ENCODE measurements around the gene SMTNL2.

Gene SMTNL2

DNA sequence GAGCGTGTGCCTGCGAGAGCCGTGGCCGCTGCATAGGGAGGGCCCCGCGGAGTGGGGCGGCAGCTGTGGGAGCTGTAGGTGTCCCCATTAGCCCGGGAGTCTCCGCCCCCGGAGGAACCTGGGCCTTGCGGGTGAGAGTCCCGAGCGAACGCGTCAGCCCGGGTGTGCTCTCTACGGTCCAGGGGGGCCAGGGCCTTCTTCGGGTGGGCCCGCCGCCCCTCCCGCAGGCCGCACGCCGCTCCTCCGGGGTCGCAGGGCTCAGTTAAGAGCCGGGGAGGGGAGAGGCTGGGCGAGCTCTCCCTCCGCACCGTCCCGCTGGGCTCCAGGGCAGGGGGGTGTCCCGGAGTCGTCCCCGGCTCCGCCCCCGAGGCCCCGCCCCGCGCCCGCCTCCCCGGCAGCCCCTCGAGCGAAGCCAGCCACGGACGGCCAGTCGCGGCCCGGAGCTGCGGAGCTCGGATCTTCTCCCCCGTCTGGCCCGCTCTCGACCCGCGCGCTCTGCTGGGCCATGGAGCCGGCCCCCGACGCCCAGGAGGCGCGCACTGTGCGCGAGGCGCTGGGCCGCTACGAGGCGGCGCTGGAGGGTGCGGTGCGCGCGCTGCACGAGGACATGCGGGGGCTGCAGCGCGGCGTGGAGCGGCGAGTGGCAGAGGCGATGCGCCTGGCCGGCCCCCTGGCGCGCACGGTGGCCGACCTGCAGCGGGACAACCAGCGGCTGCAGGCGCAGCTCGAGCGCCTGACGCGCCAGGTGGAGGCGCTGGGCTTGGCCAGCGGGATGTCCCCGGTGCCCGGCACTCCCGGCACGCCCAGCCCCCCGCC is at the start of gene SMTNL2:
TSS of gene SMTNL2 (plus strand) at position 429 of the 816 bp plus-strand sequence. CDS start at position 506, 77 bp downstream.
- DNase-seq (ENCODE audit: low spot score), result no peak

DNA sequence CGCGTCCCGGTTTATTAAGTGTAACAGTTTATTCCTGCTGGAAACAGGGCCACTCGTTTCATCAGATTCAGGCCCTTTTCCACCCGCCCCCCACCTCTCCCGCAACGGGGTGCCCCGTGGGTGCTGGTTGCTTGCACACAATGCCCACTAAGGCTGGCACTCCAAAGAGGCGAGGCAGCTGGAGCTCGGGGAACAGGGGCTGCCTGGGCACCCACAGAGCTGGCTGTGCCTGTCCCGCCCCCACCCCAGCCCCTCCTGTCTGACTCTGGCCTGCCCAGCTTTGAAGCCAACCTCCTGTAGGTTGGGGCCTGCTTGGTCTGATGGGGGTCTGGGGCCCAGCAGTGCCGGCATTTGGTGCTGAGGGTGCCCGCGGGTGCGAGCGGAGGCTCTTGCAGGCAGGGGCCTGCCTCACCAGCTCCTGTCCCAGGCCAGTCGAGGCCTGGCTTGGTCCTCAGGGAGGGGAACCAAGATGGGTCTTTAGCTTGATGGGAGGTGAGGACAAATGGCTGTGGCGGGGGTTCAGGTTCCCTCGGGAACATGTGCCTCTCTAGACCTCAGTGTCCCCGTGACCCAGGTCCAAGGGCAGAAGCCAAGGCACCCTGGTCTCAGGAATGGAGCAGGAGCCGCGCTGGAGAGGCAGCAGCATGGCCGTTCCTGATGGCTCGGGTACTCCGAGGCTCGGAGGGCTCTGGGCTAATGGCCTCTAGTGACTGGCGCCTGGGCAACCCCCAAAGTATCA is 49.2 kb upstream of the SMTNL2 start:
- no peak for DNase-seq (ENCODE audit: low spot score)

DNA sequence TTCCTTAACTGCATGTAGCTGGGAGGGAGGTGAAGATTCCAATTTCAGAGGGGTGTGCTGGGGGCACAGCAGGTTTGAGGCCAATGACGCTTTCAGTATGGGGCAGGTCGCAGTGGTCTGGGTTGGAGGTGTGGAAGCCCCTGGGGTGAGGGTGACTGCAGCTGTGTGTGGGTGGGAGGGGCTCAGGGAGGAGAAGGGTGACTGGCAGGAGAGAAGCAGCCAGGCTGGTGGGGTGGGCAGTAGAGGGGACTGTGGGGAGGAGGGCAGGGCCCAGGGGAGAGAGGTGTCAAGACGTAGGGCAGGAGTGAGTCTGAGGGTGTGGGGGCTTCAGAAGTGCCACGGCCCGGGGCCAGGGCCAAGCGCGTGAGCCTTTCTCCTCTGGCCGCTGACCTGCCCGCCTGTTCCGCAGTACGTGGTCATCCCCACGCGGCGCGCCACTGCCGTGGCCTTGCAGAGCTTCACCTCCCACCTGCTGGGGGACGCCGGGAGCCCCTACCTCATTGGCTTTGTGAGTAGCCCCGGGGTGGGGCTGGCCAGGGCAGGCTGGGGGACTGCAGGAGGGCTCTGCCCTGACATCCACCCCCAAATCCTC is 48.6 kb upstream of the SMTNL2 start:
- no peak for DNase-seq (ENCODE audit: low spot score)

DNA sequence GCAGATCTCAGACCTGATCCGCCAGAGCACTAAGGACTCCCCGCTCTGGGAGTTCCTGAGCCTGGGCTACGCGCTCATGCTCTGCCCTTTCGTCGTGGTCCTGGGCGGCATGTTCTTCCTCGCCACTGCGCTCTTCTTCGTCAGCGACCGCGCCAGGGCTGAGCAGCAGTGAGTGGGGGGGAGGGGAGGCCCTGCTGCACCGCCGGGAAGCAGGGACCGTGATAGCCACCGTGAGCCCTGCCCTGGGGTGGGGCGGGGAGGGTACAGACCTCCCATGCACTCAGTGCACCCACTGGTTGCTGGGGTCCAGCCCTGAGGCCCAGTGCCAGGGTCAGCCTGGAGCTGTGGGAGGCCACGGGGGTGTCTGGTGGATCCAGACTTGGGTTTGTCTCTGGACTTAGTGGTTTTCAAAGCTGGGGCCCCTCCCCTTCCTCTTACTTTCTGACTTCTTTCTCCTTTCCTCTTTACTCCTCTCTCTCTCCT is 48.0 kb upstream of the SMTNL2 start:
- DNase-seq (ENCODE audit: low spot score), result no peak

- DNase-seq (ENCODE audit: low spot score), result no peak
Observed at GRCh38 chr17:4536742-4537411, 47.5 kb upstream of the SMTNL2 start.

- DNase-seq (ENCODE audit: low spot score), result no peak
Observed at GRCh38 chr17:4537451-4538235, 46.7 kb upstream of the SMTNL2 start.

DNA sequence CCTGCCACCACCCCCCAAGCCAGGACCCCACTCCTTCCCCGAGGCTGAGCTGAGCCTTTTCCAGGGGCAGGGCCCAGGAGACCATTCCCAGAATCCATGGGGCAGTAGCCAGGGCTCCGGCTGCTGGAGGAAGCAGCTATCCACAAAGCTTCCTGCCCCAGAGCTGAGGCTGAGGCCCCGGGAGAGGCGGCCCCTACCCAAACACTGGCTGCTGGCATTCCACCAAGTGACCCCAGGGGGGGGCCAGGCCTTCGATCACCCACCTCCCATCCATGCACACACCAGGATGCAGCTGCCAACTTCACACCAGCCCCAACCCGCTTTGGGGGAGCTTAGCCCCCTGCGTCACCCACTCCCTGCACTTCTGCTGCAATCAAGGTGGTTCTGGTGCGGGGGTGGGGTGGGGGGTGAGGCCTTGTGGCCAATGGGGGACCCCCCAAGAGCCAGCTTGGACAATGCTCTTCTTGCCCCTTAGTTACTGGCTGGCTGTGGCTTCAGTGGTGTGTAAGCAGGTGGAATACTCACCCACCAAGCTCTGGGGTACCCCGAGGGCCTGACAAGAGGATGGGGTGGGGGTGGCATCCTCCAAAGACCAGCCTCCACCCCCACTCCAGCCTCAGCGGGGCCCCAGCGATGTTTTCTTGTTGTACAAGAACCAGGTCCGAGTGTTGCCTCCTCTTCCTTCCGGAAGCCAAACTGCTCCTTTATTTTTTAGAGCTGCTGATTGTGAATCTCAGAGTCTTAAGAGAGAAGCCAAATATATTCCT is 45.9 kb upstream of the SMTNL2 start:
- DNase-seq (ENCODE audit: low spot score), result no peak

- DNase-seq (ENCODE audit: low spot score), result no peak
Observed at GRCh38 chr17:4539025-4539424, 45.3 kb upstream of the SMTNL2 start.

DNA sequence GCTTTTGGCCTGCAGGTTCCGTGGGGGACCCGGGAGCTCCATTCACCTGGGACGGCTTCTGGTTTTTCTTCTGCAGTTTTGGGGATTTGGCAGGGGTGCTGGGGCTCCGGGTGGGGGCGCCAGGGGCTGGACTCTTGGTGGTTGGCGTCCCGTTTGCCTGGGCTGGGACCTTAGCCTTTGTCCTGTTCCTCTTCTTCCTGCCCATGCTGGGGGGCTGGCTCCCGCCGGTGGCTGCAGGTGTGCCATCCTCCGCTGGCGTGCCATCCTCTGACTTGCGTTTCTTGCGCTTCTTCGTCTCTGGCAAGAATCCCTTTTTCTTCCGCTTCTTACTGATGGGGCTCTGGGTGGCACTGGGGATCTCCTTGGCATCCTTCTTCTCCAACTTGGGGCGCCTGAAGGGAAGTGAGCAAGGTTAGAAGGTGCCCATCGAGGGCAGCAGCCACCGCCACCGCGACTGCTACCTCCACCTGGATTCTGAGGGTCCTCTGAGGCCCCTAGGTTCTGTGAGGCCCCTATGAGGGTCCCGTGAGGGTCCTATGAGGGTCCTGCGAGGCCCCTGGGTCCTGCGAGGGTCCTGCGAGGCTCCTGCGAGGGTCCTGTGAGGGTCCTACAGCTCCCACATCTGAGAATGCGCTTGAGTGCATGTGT is 44.6 kb upstream of the SMTNL2 start:
- DNase-seq (ENCODE audit: low spot score), result no peak

- no peak for DNase-seq (ENCODE audit: low spot score)
Observed at GRCh38 chr17:4540224-4540651, 44.1 kb upstream of the SMTNL2 start.

DNA sequence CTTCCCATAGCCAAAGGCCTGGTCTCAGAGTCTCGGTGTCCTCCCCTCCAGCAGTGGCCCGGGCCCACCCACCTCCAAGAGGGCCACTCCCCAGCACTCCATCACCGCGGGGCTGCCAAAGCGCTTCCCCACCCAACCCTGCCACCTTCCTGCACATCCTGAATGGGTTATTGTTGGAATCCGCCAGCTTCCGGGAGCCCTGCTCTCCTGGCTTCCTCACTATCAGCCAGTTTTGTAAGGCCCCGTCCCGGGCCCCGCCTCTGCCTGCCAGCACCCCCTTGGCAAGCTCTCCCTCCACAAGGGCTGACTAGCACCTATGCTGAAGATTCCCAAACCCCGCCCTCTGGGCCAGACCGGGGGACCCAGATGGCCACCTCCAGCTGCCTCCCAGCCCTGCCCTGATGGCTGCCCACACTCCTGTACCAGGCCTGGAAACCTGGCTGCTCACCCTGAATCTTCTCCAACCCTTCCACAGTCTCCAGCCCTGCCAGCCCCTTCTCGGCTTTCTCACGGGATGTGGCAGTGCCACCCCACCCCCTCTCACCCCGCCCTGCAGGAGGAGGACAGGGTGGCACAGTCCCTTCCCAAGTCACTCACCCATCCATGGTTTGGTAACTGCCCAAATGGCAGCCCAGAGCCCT is 43.5 kb upstream of the SMTNL2 start:
- DNase-seq (ENCODE audit: low spot score), result peak; percentile 64

GRCh38 chr17:4541328-4542002 is 42.9 kb upstream of the SMTNL2 start:
- no peak for DNase-seq (ENCODE audit: low spot score)

DNA sequence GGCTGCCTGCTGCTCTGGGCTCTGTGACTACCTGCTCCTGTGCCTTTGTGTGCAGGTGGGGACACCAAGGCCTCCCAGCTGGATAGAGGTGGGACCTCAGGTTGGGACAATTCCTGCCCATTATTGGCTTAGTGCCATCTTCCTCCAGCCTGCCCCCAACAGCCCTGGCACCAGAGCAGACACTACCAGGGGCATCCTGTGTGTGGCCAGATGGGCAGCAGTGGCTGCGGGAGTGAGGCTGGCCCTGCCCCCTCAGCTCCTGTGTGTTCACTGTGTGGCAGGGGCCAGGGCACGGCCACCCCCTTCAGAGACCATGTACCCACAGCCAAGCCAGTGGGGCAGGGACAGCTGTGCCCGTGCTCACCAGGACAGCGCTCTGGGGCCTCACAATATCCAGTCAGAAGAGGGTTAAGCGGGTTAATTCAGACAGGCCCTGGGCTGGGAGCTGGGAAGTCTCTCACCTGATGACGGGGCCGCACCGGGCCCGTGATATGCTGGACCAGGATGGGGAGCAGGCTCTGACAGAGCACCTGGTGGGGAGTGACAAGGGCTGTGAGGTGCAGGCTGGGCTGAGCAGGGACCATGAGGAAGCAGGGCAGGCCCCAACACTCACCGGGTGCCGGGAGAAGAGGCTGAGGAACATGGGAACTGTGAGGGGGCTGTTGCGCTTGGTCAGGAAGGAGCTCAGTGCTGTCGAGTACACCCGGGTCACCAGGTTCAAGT is 42.2 kb upstream of the SMTNL2 start:
- no peak for DNase-seq (ENCODE audit: low spot score)

DNA sequence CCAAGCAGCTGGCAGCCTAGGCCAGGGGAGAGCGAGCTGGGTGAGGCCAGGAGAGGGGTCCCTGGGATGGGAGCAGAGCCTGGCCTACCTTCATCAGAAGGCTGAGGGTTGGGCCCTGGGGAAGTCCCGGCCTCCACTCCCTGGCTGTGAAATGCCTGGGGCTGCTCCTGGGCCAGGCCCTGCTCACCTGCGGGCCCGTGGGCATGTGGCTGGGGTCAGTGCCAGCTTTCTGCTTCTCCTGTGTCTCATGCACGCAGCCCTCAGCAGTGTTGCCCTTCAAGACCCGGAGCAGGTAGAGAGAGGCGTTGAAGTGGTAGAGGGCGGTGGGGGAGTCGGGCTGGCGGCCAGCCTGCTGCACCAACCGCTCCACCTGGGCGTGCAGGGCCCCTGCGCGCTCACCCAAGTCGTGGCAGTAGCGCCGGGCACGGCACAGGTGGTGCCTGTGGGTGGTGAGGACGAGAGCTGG is 41.6 kb upstream of the SMTNL2 start:
- no peak for DNase-seq (ENCODE audit: low spot score)

DNA sequence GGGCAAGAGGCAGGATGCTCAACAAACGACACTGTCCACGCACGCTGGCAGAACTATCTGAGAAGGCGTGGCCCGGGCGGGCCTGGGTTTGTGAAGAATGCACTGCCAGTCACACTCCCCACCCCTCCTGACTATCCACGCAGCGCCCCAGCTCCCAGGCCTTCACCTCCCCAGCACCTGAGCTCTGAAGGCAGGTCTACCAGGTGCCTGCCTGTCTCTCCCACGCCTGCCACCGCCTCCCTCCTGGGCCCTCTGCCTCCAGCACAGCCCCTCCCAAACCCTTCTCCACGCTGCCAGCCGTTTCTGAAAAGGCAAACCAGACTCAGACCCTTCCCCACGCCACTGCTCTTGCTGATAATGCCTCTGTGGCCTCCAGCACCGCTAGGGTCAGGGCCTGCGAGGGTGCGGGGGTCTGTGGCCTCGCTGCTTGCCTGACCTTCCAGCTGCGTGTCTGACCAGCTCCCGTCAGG is 40.7 kb upstream of the SMTNL2 start:
- no peak for DNase-seq (ENCODE audit: low spot score)

- DNase-seq (ENCODE audit: low spot score), result peak; percentile 53
Observed at GRCh38 chr17:4544135-4544950, 40.0 kb upstream of the SMTNL2 start.

DNA sequence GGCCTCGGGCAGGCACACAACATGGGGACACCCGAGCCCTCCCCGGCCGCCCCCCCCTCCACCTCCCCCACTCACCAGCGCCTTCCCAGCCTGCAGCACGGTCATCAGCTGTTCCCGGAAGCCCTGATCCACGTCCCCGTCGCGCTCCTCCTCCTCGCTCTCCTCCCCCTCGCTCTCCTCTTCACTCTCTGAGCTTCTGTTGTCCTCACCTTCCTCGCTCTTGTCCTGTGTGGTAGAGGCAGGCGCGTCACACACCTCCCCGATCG is 39.4 kb upstream of the SMTNL2 start:
- DNase-seq (ENCODE audit: low spot score), result peak; percentile 53

Data from left forelimb (tissue), 1 donor.